CD4-positive, alpha-beta memory T cell (primary cell): ENCODE measurements around the gene ZNF609. TPM values are rescaled to one million over a fixed set of nuclear protein-coding genes. Genes with fewer than 3 reads are reported as not detected.

Experiments used
- CTCF ChIA-PET: fragments of 350-600 bp; sonication (Branson Sonifier 250); formaldehyde crosslinking; loops from one replicate; lab custom pipeline; 2021; ENCODE audit warnings: inconsistent platforms; ENCODE audit not compliant: partially characterized antibody; lab: Charles Lee
- POLR2A ChIA-PET: fragments of 350-600 bp; sonication (Branson Sonifier 250); formaldehyde crosslinking; loops from one replicate; lab custom pipeline; 2021; ENCODE audit not compliant: partially characterized antibody; lab: Charles Lee
- DNase-seq, 5 donors: peaks; one replicate each; pipeline versions ENCODE4 v3.0.0 to v3.0.0-alpha.2; 2020 to 2022; ENCODE audit warnings: mixed read lengths in 1 of 5
- H3K27ac ChIP-seq: one replicate; pipeline ENCODE4 v1.7.0; 2013; ENCODE audit warnings: low read depth, low read length
- H3K27me3 ChIP-seq: 2 replicates; pipeline ENCODE4 v1.7.0; 2013; ENCODE audit warnings: mild to moderate bottlenecking, low read length, moderate library complexity; ENCODE audit not compliant: insufficient read depth
- H3K36me3 ChIP-seq: 2 replicates; pipeline ENCODE4 v1.7.0; 2013; ENCODE audit warnings: mild to moderate bottlenecking, low read length, moderate library complexity; ENCODE audit not compliant: insufficient read depth
- H3K4me1 ChIP-seq: 2 replicates; pipeline ENCODE4 v1.7.0; 2013; ENCODE audit warnings: mild to moderate bottlenecking, low read length, moderate library complexity; ENCODE audit not compliant: insufficient read depth
- H3K4me3 ChIP-seq, 2 donors: one replicate each; pipeline ENCODE4 v1.7.0; 2013; ENCODE audit warnings: low read length in 2 of 2, mild to moderate bottlenecking in 1 of 2
- H3K9me3 ChIP-seq, 2 donors: one replicate each; pipeline ENCODE4 v1.7.0; 2013; ENCODE audit warnings: low read length in 2 of 2, control low read depth in 1 of 2; ENCODE audit not compliant: control insufficient read depth in 1 of 2
- H3K27ac Mint-ChIP-seq, 7 donors: one replicate each; pipeline ENCODE4 v1.8.0; 2020 to 2021; ENCODE audit warnings: mixed read lengths in 7 of 7, mild to moderate bottlenecking in 6 of 7, inconsistent platforms in 3 of 7, moderate library complexity in 3 of 7
- H3K27me3 Mint-ChIP-seq, 2 donors: one replicate each; pipeline ENCODE4 v1.8.0; 2020 to 2021; ENCODE audit warnings: mixed read lengths in 2 of 2
- H3K36me3 Mint-ChIP-seq, 2 donors: one replicate each; pipeline ENCODE4 v1.8.0; 2020 to 2021; ENCODE audit warnings: mixed read lengths in 2 of 2, inconsistent platforms in 1 of 2, mild to moderate bottlenecking in 1 of 2
- H3K4me1 Mint-ChIP-seq, 4 donors: one replicate each; pipeline ENCODE4 v1.8.0; 2020 to 2021; ENCODE audit warnings: mixed read lengths in 4 of 4, mild to moderate bottlenecking in 1 of 4
- H3K4me3 Mint-ChIP-seq, 8 donors: one replicate each; pipeline ENCODE4 v1.8.0; 2020 to 2021; ENCODE audit warnings: mixed read lengths in 8 of 8, mild to moderate bottlenecking in 7 of 8, moderate library complexity in 6 of 8, inconsistent platforms in 3 of 8
- H3K9me3 Mint-ChIP-seq, 8 donors: one replicate each; pipeline ENCODE4 v1.8.0; 2020 to 2021; ENCODE audit warnings: mixed read lengths in 8 of 8, mild to moderate bottlenecking in 5 of 8, inconsistent platforms in 3 of 8, moderate library complexity in 1 of 8
- intact Hi-C: fragments of 100-400 bp; cut with micrococcal nuclease; formaldehyde crosslinking; loops from one replicate; pipeline ENCODE4 v1.15.1; 2023
- polyA plus RNA-seq, 2 donors: library from polyadenylated mRNA; unstranded; fragments of 300-500 nt; fragmentation: Illumina TruSeq; gene quantifications; one replicate each; pipeline ENCODE4 v1.2.3, GENCODE V29; 2021
- total RNA-seq, 2 experiments: library from RNA; stranded (reverse); gene quantifications; one replicate each; pipeline ENCODE4 v1.2.3, GENCODE V29; 2021

ZNF609 gene
- total and polyA plus RNA-seq, 4 experiments from 2014 or later = 1.4 to 56.9 (median 35.1) TPM

GRCh38 chr15:64507293-64507802 is 47.0 kb downstream of the ZNF609 start:
- intact Hi-C loops = no loop called here
- peak in 1 of 5 donors; percentile 18 for DNase-seq
- ChIA-PET CTCF (interaction anchor here (0.9 to 1.5 kb wide), 4 partner anchors 9 to 165 kb away, joined by 3 to 6 read pairs (median 4); no protein-coding TSS in a partner anchor), POLR2A (interaction anchor here (1.4 kb wide), 1 partner anchor 120 kb away, joined by 3 read pairs; the partner anchor contains the start of gene TRIP4)
- H3K27me3 Mint-ChIP-seq = no peaks in the 10 kb centered on the region
- no peak overlapping the region for H3K27ac ChIP-seq
- H3K4me3 Mint-ChIP-seq = peak overlapping the region in 7 of 8 donors; percentile 1 to 58 (median 14)
- H3K27me3 ChIP-seq = no peaks in the 10 kb centered on the region
- H3K9me3 ChIP-seq = no peaks in the 10 kb centered on the region
- no peak overlapping the region for H3K4me3 ChIP-seq
- H3K36me3 Mint-ChIP-seq = peaks cover 11 to 19% of the 10 kb centered on the region in 2 donors
- peaks cover 66% of the 10 kb centered on the region for H3K4me1 ChIP-seq
- peaks cover 50 to 76% (median 64%) of the 10 kb centered on the region in 4 donors for H3K4me1 Mint-ChIP-seq
- H3K27ac Mint-ChIP-seq = peak overlapping the region; percentile 1 to 73 (median 30)
- no peaks in the 10 kb centered on the region for H3K36me3 ChIP-seq
- no peaks in the 10 kb centered on the region for H3K9me3 Mint-ChIP-seq

- POLR2A ChIA-PET = interaction anchor here (0.5 to 1.4 kb wide), 2 partner anchors 70 to 120 kb away, joined by 3 read pairs; partner anchors contain the start of gene TRIP4
- Histone ChIP-seq H3K27me3 (no peaks in the 10 kb centered on the region), H3K4me1 (peaks cover 62% of the 10 kb centered on the region), H3K36me3 (no peaks in the 10 kb centered on the region), H3K4me3 (no peak overlapping the region), H3K27ac (no peak overlapping the region), H3K9me3 (no peaks in the 10 kb centered on the region)
- peak overlapping the region; percentile 26 to 68 (median 30) for H3K27ac Mint-ChIP-seq
- no peaks in the 10 kb centered on the region for H3K9me3 Mint-ChIP-seq
- H3K27me3 Mint-ChIP-seq = no peaks in the 10 kb centered on the region
- no peak for DNase-seq
- H3K4me3 Mint-ChIP-seq = peak overlapping the region in 2 of 8 donors; percentile 1 to 24
- CTCF ChIA-PET = interaction anchor here (0.9 to 1.5 kb wide), 2 partner anchors 45 to 165 kb away, joined by 3 read pairs; no protein-coding TSS in a partner anchor
- intact Hi-C loops = no loop called here
- H3K36me3 Mint-ChIP-seq = peaks cover 11 to 19% of the 10 kb centered on the region in 2 donors
- peaks cover 47 to 71% (median 59%) of the 10 kb centered on the region in 4 donors for H3K4me1 Mint-ChIP-seq
These were observed 47.5 kb downstream of the ZNF609 start for GRCh38 chr15:64507845-64508244.

- Mint-ChIP-seq H3K9me3 (peaks cover 0 to 1% (median 0%) of the 10 kb centered on the region in 8 donors), H3K4me1 (peaks cover 38 to 60% (median 51%) of the 10 kb centered on the region in 4 donors), H3K27ac (peak overlapping the region; percentile 47 to 86 (median 79)), H3K27me3 (no peaks in the 10 kb centered on the region), H3K36me3 (peaks cover 15 to 17% of the 10 kb centered on the region in 2 donors), H3K4me3 (peak overlapping the region in 6 of 8 donors; percentile 17 to 76 (median 40))
- DNase-seq = no peak
- Histone ChIP-seq H3K4me3 (no peak overlapping the region), H3K36me3 (no peaks in the 10 kb centered on the region), H3K9me3 (no peaks in the 10 kb centered on the region), H3K27me3 (no peaks in the 10 kb centered on the region), H3K4me1 (peaks cover 36% of the 10 kb centered on the region), H3K27ac (no peak overlapping the region)
- POLR2A ChIA-PET = interaction anchor here (0.7 to 1.8 kb wide), 6 partner anchors 10 to 138 kb away, joined by 3 to 10 read pairs (median 4); partner anchors contain the start of gene ZNF609
- CTCF ChIA-PET = interaction anchor here (0.6 to 1.7 kb wide), 6 partner anchors 10 to 140 kb away, joined by 3 to 7 read pairs (median 4); no protein-coding TSS in a partner anchor
- intact Hi-C loops = no loop called here
These were observed 53.4 kb downstream of the ZNF609 start for GRCh38 chr15:64513823-64514222.

GRCh38 chr15:64515196-64515595 is 54.8 kb downstream of the ZNF609 start:
- CTCF ChIA-PET = interaction anchor here (1.3 kb wide), 1 partner anchor 11 kb away, joined by 4 read pairs; no protein-coding TSS in a partner anchor
- H3K4me3 Mint-ChIP-seq = no peak overlapping the region
- no peaks in the 10 kb centered on the region for H3K9me3 ChIP-seq
- H3K36me3 ChIP-seq = no peaks in the 10 kb centered on the region
- H3K27me3 ChIP-seq = no peaks in the 10 kb centered on the region
- no peak for DNase-seq
- peak overlapping the region in 4 of 7 donors; percentile 8 to 82 (median 38) for H3K27ac Mint-ChIP-seq
- H3K4me3 ChIP-seq = no peak overlapping the region
- H3K27ac ChIP-seq = no peak overlapping the region
- H3K4me1 Mint-ChIP-seq = peaks cover 34 to 63% (median 51%) of the 10 kb centered on the region in 4 donors
- intact Hi-C loops = no loop called here
- peaks cover 30% of the 10 kb centered on the region for H3K4me1 ChIP-seq
- POLR2A ChIA-PET = interaction anchor here (0.7 to 1.4 kb wide), 2 partner anchors 12 to 66 kb away, joined by 3 to 4 read pairs; no protein-coding TSS in a partner anchor
- H3K27me3 Mint-ChIP-seq = no peaks in the 10 kb centered on the region
- peaks cover 0 to 1% (median 0%) of the 10 kb centered on the region in 8 donors for H3K9me3 Mint-ChIP-seq
- H3K36me3 Mint-ChIP-seq = peaks cover 13 to 16% of the 10 kb centered on the region in 2 donors

- Mint-ChIP-seq H3K36me3 (peaks cover 13 to 20% of the 10 kb centered on the region in 2 donors), H3K27ac (no peak overlapping the region), H3K9me3 (peaks cover 0 to 1% (median 0%) of the 10 kb centered on the region in 8 donors), H3K27me3 (no peaks in the 10 kb centered on the region), H3K4me3 (no peak overlapping the region), H3K4me1 (peaks cover 34 to 61% (median 49%) of the 10 kb centered on the region in 4 donors)
- no peaks in the 10 kb centered on the region for H3K9me3 ChIP-seq
- H3K4me3 ChIP-seq = no peak overlapping the region
- intact Hi-C loops = no loop called here
- no peak overlapping the region for H3K27ac ChIP-seq
- ChIA-PET CTCF (no interaction called here), POLR2A (interaction anchor here (0.7 kb wide), 1 partner anchor 12 kb away, joined by 3 read pairs; no protein-coding TSS in a partner anchor)
- no peak for DNase-seq
- no peaks in the 10 kb centered on the region for H3K36me3 ChIP-seq
- no peaks in the 10 kb centered on the region for H3K27me3 ChIP-seq
- H3K4me1 ChIP-seq = peaks cover 30% of the 10 kb centered on the region
These were observed 55.4 kb downstream of the ZNF609 start for GRCh38 chr15:64515825-64516224.

- Histone ChIP-seq H3K4me1 (peaks cover 23% of the 10 kb centered on the region), H3K9me3 (no peaks in the 10 kb centered on the region), H3K36me3 (no peaks in the 10 kb centered on the region), H3K27ac (no peak overlapping the region), H3K27me3 (no peaks in the 10 kb centered on the region), H3K4me3 (no peak overlapping the region)
- ChIA-PET CTCF (no interaction called here), POLR2A (no interaction called here)
- Mint-ChIP-seq H3K36me3 (peaks cover 13 to 27% of the 10 kb centered on the region in 2 donors), H3K27me3 (no peaks in the 10 kb centered on the region), H3K27ac (no peak overlapping the region), H3K4me3 (no peak overlapping the region), H3K4me1 (peaks cover 36 to 58% (median 47%) of the 10 kb centered on the region in 4 donors), H3K9me3 (peaks cover 0 to 1% (median 0%) of the 10 kb centered on the region in 8 donors)
- intact Hi-C loops = no loop called here
- DNase-seq = no peak
These were observed 59.5 kb downstream of the ZNF609 start for GRCh38 chr15:64519897-64520296.

GRCh38 chr15:64521201-64521600 is 60.8 kb downstream of the ZNF609 start:
- Mint-ChIP-seq H3K36me3 (peaks cover 13 to 28% of the 10 kb centered on the region in 2 donors), H3K9me3 (peaks cover 0 to 1% (median 0%) of the 10 kb centered on the region in 8 donors), H3K27ac (peak overlapping the region in 4 of 7 donors; percentile 33 to 48 (median 42)), H3K27me3 (no peaks in the 10 kb centered on the region), H3K4me3 (peak overlapping the region in 1 of 8 donors; percentile 23), H3K4me1 (peaks cover 39 to 65% (median 52%) of the 10 kb centered on the region in 4 donors)
- Histone ChIP-seq H3K27me3 (no peaks in the 10 kb centered on the region), H3K4me1 (peaks cover 27% of the 10 kb centered on the region), H3K9me3 (no peaks in the 10 kb centered on the region), H3K4me3 (no peak overlapping the region), H3K36me3 (no peaks in the 10 kb centered on the region), H3K27ac (no peak overlapping the region)
- intact Hi-C loops = no loop called here
- CTCF ChIA-PET = interaction anchor here (0.7 kb wide), 1 partner anchor 45 kb away, joined by 3 read pairs; no protein-coding TSS in a partner anchor
- POLR2A ChIA-PET = interaction anchor here (1.5 kb wide), 1 partner anchor 17 kb away, joined by 3 read pairs; no protein-coding TSS in a partner anchor
- no peak for DNase-seq
